ENCODE data around the gene RHBG. TPM values are rescaled to one million over a fixed set of nuclear protein-coding genes. Genes with fewer than 3 reads are reported as not detected.

Gene RHBG
- polyA plus RNA-seq, 1 donor from 2014 or later = not detected

DNA sequence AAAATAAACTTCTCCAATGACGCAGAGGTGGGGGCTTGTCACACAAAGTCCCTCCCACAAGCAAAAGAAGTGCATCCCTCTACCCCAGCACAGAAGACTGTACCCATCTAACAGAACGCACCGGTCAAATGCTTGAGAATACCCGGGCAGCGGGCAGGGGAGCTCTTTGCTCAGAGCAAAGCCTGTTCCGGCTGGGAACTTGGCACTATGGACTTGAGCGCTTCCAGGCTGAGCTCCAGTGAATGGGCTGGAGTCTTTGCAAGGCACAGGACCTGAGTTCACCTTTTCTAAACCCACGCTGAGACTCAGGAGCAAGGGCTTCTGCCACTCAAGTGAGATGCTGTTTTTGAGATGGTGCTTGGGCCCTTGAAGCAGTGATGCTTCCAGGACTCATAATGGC is 20.3 kb downstream of the RHBG start:
- Histone ChIP-seq H3K36me3 (ENCODE audit: insufficient read depth, low read length) (no peaks in the 10 kb centered on the region), H3K9me3 (ENCODE audit: low read length) (no peaks in the 10 kb centered on the region), H3K79me2 (replicated peaks; ENCODE audit: insufficient read depth, low read length) (no peaks in the 10 kb centered on the region), H3K27me3 (ENCODE audit: insufficient read depth, low read depth, low read length) (peaks cover 27% of the 10 kb centered on the region), H4K20me1 (ENCODE audit: insufficient read depth) (no peaks in the 10 kb centered on the region), H3K27ac (ENCODE audit: low read length) (no peak overlapping the region), H3K9ac (ENCODE audit: low read length) (no peak overlapping the region), H2AFZ (ENCODE audit: low read depth, low read length) (no peak overlapping the region), H3K9me2 (ENCODE audit: insufficient read depth, low read length) (no peaks in the 10 kb centered on the region), H3F3A (ENCODE audit: insufficient read depth, low read length, poor library complexity, severe bottlenecking) (no peaks in the 10 kb centered on the region), H3K4me2 (ENCODE audit: low read length) (no peak overlapping the region), H3K4me3 (ENCODE audit: low read length) (no peak overlapping the region)
- TF ChIP-seq SMC3 (conservative IDR thresholded peaks at IDR 0.05; ENCODE audit: poor library complexity) (no peak), EP300 (conservative IDR thresholded peaks at IDR 0.05; ENCODE audit: poor library complexity, severe bottlenecking) (no peak), EZH2 (IDR thresholded peaks at IDR 0.05; ENCODE audit: borderline replicate concordance, insufficient read depth, low read length, poor library complexity, severe bottlenecking) (no peak), RAD21 (conservative IDR thresholded peaks at IDR 0.05) (no peak), TAF1 (IDR thresholded peaks at IDR 0.05; ENCODE audit: low read depth) (no peak)

DNA sequence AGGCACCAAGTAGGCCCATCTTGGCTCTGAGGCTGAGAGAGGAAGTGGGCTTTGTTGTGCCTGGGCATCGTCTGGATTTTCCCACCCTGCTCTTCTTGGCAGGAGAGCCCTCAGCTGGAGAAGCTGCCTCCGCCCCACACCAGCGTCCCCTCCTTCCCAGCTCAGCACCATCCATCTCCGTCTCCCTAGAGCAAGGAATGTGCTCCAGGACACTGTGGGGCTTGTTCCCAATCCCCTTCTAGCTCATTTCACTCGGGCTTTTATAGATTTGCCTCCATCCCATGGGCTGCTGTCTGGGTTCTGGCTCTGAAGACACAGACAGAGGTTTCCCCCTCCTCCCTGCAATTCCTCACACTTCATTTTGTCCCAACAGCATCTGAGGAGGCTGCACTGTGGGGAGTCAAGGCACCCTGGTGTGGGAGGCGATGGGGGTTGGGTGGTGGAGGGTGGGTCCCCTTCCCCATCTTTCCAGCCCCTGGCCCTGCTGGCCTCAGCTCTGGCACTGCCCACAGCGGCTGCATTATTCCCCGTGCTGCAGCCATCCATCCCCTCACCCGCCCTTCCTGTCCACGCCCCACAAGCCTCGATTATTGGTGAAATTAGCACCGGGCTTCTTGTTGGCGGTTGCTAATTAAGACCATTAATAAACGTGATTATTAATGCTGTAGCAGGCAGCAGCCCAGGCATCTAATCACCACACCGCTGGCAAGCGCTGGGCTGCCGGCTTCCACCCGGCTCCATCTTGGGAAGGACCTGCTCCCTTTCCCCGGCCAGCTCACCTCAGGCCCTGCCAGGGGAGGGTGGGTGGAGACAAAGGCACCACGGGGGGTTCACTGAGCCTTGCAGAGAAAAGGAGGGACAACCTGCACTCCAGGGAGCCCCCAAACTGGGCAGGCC is 21.7 kb downstream of the RHBG start:
- Histone ChIP-seq H3K27ac (ENCODE audit: low read length) (no peak overlapping the region), H3K79me2 (replicated peaks; ENCODE audit: insufficient read depth, low read length) (no peaks in the 10 kb centered on the region), H3K9ac (ENCODE audit: low read length) (no peak overlapping the region), H3K4me3 (ENCODE audit: low read length) (no peak overlapping the region), H3K36me3 (ENCODE audit: insufficient read depth, low read length) (no peaks in the 10 kb centered on the region), H2AFZ (ENCODE audit: low read depth, low read length) (no peak overlapping the region), H3K4me2 (ENCODE audit: low read length) (no peak overlapping the region), H3F3A (ENCODE audit: insufficient read depth, low read length, poor library complexity, severe bottlenecking) (no peaks in the 10 kb centered on the region), H3K9me3 (ENCODE audit: low read length) (no peaks in the 10 kb centered on the region), H3K27me3 (ENCODE audit: insufficient read depth, low read depth, low read length) (peaks cover 27% of the 10 kb centered on the region), H3K9me2 (ENCODE audit: insufficient read depth, low read length) (no peaks in the 10 kb centered on the region), H4K20me1 (ENCODE audit: insufficient read depth) (no peaks in the 10 kb centered on the region)
- no peak for TF ChIP-seq TAF1 (IDR thresholded peaks at IDR 0.05; ENCODE audit: low read depth)
- no peak for TF ChIP-seq MXI1 (conservative IDR thresholded peaks at IDR 0.05; ENCODE audit: poor library complexity, severe bottlenecking)
- TF ChIP-seq REST (IDR thresholded peaks at IDR 0.05; ENCODE audit: borderline replicate concordance) = no peak
- TF ChIP-seq EP300 (conservative IDR thresholded peaks at IDR 0.05; ENCODE audit: poor library complexity, severe bottlenecking) = no peak
- no peak for TF ChIP-seq SMC3 (conservative IDR thresholded peaks at IDR 0.05; ENCODE audit: poor library complexity)
- no peak for TF ChIP-seq CTCF (IDR thresholded peaks at IDR 0.05; ENCODE audit: poor library complexity, severe bottlenecking)
- no peak for TF ChIP-seq RAD21 (conservative IDR thresholded peaks at IDR 0.05)
- no peak for TF ChIP-seq POLR2AphosphoS5 (IDR thresholded peaks at IDR 0.05)
- TF ChIP-seq EZH2 (IDR thresholded peaks at IDR 0.05; ENCODE audit: borderline replicate concordance, insufficient read depth, low read length, poor library complexity, severe bottlenecking) = no peak

Measured in neural cell (in vitro differentiated cells).